Small intestine (tissue), 7 donors: ENCODE measurements around the gene SPP1. TPM values are rescaled to one million over a fixed set of nuclear protein-coding genes. Genes with fewer than 3 reads are reported as not detected.
"Not testable (repeated sequence)": the region's sequence is repeated elsewhere in the genome, so short reads cannot be mapped to it uniquely, and the experiment has no call there.

ENCODE experiments used
- DNase-seq, 2 donors: peaks; one replicate each; pipeline versions ENCODE4 v3.0.0 to v3.0.0-alpha.2; 2013
- FAIRE-seq: peaks from 2 replicates; lab custom pipeline; 2012; peaks lifted over from hg19 to GRCh38; lab: Jason Lieb, UNC
- H3K27ac ChIP-seq, 3 donors: one replicate each; pipeline ENCODE4 v1.5.1; 2013; ENCODE audit warnings: low read length in 2 of 3, mild to moderate bottlenecking in 2 of 3, control low read depth in 1 of 3, inconsistent platforms in 1 of 3, low read depth in 1 of 3, moderate library complexity in 1 of 3
- H3K27me3 ChIP-seq, 3 donors: one replicate each; pipeline ENCODE4 v1.6.1; 2013; ENCODE audit warnings: low read length in 3 of 3, inconsistent platforms in 1 of 3; ENCODE audit not compliant: control insufficient read depth in 3 of 3, insufficient read depth in 3 of 3
- H3K36me3 ChIP-seq, 3 donors: one replicate each; pipeline ENCODE4 v1.6.1; 2013; ENCODE audit warnings: low read length in 3 of 3, inconsistent platforms in 1 of 3, low read depth in 1 of 3, mild to moderate bottlenecking in 1 of 3, moderate library complexity in 1 of 3; ENCODE audit not compliant: control insufficient read depth in 3 of 3, insufficient read depth in 2 of 3
- H3K4me1 ChIP-seq, 3 donors: one replicate each; pipeline ENCODE4 v1.6.1; 2013; ENCODE audit warnings: low read length in 2 of 3, inconsistent platforms in 1 of 3, low read depth in 1 of 3, mild to moderate bottlenecking in 1 of 3, moderate library complexity in 1 of 3; ENCODE audit not compliant: control insufficient read depth in 3 of 3, insufficient read depth in 2 of 3
- H3K4me3 ChIP-seq, 3 donors: one replicate each; pipeline ENCODE4 v1.5.1; 2013; ENCODE audit warnings: low read length in 3 of 3, control low read depth in 1 of 3, inconsistent platforms in 1 of 3, low read depth in 1 of 3, mild to moderate bottlenecking in 1 of 3, moderate library complexity in 1 of 3
- H3K9me3 ChIP-seq, 2 donors: one replicate each; pipeline ENCODE4 v1.6.1; 2013; ENCODE audit warnings: low read depth in 1 of 2, low read length in 1 of 2; ENCODE audit not compliant: control insufficient read depth in 2 of 2, insufficient read depth in 1 of 2
- WGBS, 3 donors: extraction: QIAGEN DNeasy Blood & Tissue Kit; methylation state at CpG; one replicate each; pipeline ENCODE4 v1.1.7; 2013; 5-methylcytosine and 5-hydroxymethylcytosine counted together
- polyA plus RNA-seq, 4 donors: library from polyadenylated mRNA; stranded (reverse) in 3 of 4; unstranded in 1 of 4; fragments of 200-250 nt in 3 of 4; fragments of 120-200 nt in 1 of 4; gene quantifications; one replicate each; pipeline versions ENCODE4 v1.2.1 to v1.2.3, GENCODE V29; 2013
- donor health status: healthy with polysubstance abuse.
- donor health status: control.
- donor health status: control.
- donor health status: Bipolar disorder and iron deficiency.
- donor health status: healthy.

SPP1 gene
- polyA plus RNA-seq, 4 donors: 2.2 to 12.8 (median 3.5) TPM

DNA sequence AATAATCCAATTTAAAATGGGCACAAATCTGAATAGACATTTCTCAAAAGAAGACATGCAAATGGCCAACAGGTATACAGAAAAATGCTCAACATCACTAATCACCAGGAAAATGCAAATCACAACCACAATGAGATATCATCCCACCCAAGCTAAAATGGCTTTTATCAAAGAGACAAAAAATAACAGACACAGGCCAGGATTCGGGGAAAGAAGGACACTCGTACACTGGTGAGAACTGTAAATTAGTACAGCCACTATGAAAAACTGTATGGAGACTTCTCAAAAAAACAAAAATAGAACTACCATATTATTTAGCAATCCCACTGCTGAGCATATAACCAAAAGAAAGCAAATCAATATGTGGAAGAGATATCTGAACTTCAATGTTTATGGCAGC is 8.5 kb downstream of the SPP1 start:
- FAIRE-seq: no peak
- DNase-seq: no peak
- 91 to 96% (median 94%) methylated on average over 2 of the region's 2 CpGs for WGBS, 3 donors
- no peak overlapping the region for H3K4me3 ChIP-seq
- H3K9me3 ChIP-seq: no peaks in the 10 kb centered on the region
- H3K4me1 ChIP-seq: no peaks in the 10 kb centered on the region
- no peak overlapping the region for H3K27ac ChIP-seq
- H3K27me3 ChIP-seq: peaks cover 0 to 2% (median 0%) of the 10 kb centered on the region in 3 donors
- no peaks in the 10 kb centered on the region for H3K36me3 ChIP-seq

DNA sequence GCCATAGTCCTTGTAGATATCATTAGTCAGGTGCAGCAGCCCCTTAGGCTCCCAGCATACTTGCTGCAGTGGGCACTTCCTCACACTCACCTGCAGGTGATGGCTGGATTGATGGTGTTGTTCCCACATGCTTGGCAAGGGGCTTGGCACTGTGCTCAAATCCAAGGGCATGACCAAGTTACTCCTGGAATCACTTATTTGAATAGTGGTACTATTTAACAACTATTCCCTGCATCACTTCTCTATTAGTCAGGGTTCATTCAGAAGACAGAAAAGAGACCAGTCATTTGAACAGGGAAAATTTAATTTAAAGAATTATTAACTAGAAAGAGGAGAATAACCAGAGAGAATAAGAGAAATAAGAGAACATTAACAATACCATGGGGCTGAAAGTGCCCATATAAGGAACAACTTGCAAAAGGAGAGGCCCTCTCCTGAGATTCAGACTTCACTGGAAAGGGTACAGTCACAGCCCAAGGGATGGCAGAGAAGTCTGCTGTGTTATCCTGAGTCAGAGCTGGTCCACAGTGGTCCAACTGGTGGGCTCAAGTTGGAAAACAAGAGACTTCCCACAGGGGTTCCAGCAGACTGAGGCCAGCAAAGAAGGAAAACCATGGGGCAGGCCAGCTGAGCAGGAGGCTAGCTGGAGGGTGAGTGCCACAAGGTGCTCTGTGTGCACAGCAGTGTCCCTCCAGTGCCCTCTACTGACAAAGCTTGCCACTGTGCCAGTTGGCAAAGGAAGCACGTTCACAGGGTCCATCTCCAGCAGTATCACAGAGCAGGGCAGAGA is 9.8 kb downstream of the SPP1 start:
- Histone ChIP-seq H3K9me3 (no peaks in the 10 kb centered on the region), H3K27ac (no peak overlapping the region), H3K4me1 (no peaks in the 10 kb centered on the region), H3K27me3 (no peaks in the 10 kb centered on the region), H3K36me3 (no peaks in the 10 kb centered on the region), H3K4me3 (no peak overlapping the region)
- DNase-seq (peak; percentile 35 to 63), FAIRE-seq (no peak)
- 0 to 5% (median 4%) methylated on average over 1 of the region's 1 CpG for WGBS, 3 donors

DNA sequence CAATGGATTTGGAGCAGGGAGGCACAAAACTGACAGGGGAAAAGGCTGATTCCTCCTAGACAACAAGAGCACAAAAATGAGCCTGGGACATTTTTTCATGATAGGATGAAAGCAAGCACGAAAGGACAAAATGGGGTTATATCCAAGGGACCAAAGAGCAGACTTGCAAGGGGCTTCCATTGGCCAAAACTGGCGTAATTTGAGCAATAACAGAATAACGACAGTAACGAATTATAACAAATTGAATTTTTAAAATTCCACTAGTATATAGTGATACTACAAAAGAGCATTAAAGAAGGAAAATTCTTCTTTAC is 10.3 kb downstream of the SPP1 start:
- FAIRE-seq: no peak
- H3K27me3 ChIP-seq: no peaks in the 10 kb centered on the region
- 56 to 78% (median 59%) methylated on average over 4 of the region's 4 CpGs for WGBS, 3 donors
- no peak overlapping the region for H3K4me3 ChIP-seq
- no peaks in the 10 kb centered on the region for H3K36me3 ChIP-seq
- no peaks in the 10 kb centered on the region for H3K9me3 ChIP-seq
- H3K27ac ChIP-seq: no peak overlapping the region
- DNase-seq: no peak
- no peaks in the 10 kb centered on the region for H3K4me1 ChIP-seq

GRCh38 chr4:87986508-87986907 is 11.0 kb downstream of the SPP1 start:
- Histone ChIP-seq H3K4me3 (no peak overlapping the region), H3K27me3 (no peaks in the 10 kb centered on the region), H3K36me3 (no peaks in the 10 kb centered on the region), H3K9me3 (no peaks in the 10 kb centered on the region), H3K4me1 (no peaks in the 10 kb centered on the region), H3K27ac (no peak overlapping the region)
- 86 to 91% (median 89%) methylated on average over 9 of the region's 9 CpGs for WGBS, 3 donors
- DNase-seq: no peak
- FAIRE-seq: no peak

DNA sequence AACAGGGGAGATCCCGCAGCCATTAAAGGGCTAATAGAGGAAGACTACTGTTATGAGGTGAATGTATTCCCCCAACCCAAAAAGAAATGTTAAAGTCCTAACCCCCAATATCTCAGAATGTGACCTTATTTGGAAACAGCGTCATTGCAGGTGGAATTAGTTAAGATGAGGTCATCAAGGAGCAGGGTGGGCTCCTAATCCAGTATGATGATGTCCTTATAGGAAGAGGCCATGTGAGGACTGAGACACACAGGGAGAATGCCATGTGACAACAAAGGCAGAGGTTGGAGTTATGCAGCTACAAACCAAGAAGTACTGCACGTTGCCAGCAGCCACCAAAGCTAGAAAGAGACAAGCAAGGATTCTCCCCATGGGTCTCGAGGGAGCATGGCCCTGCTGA is 14.3 kb downstream of the SPP1 start:
- Histone ChIP-seq H3K36me3 (no peaks in the 10 kb centered on the region), H3K9me3 (no peaks in the 10 kb centered on the region), H3K27me3 (no peaks in the 10 kb centered on the region), H3K4me1 (no peaks in the 10 kb centered on the region), H3K27ac (no peak overlapping the region), H3K4me3 (no peak overlapping the region)
- no peak for FAIRE-seq
- 82 to 95% (median 87%) methylated on average over 4 of the region's 4 CpGs for WGBS, 3 donors
- no peak for DNase-seq

GRCh38 chr4:87995435-87995834 is 19.9 kb downstream of the SPP1 start:
- FAIRE-seq: no peak
- no peaks in the 10 kb centered on the region for H3K9me3 ChIP-seq
- 78 to 80% (median 79%) methylated on average over 3 of the region's 3 CpGs for WGBS, 3 donors

DNA sequence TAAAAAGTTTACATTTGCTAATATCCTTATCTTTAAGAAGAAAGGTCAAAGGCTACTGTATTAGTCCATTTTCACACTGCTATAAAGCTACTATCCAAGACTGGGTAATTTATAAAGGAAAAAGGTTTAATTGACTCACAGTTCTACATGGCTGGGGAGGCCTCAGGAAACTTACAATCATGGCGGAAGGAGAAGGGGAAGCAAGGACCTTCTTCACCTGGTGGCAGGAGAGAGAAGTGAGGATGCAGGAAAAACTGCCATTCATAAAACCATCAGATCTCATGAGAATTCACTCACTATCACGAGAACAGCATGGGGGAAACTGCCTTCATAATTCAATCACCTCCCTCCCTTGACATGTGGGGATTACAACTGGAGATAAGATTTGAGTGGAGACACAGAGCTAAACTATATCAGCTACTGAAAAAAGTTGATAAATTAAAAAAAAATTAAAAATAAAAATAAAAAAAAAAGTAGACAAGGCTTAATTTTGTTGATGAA is 23.7 kb downstream of the SPP1 start:
- H3K36me3 ChIP-seq, H3K27me3 ChIP-seq, H3K4me1 ChIP-seq, FAIRE-seq, H3K27ac ChIP-seq, DNase-seq, H3K9me3 ChIP-seq, H3K4me3 ChIP-seq: not testable (repeated sequence)
- 87 to 92% (median 88%) methylated on average over 2 of the region's 2 CpGs for WGBS, 3 donors

More at GRCh38 chr4:87995435-87995834, 19.9 kb downstream of the SPP1 start:
- Histone ChIP-seq H3K4me3 (no peak overlapping the region), H3K27me3 (no peaks in the 10 kb centered on the region), H3K4me1 (no peaks in the 10 kb centered on the region), H3K36me3 (no peaks in the 10 kb centered on the region), H3K27ac (no peak overlapping the region)
- no peak for DNase-seq

- Histone ChIP-seq H3K4me3 (no peak overlapping the region), H3K36me3 (no peaks in the 10 kb centered on the region), H3K27ac (no peak overlapping the region), H3K4me1 (no peaks in the 10 kb centered on the region), H3K9me3 (no peaks in the 10 kb centered on the region), H3K27me3 (peaks cover 0 to 9% (median 0%) of the 10 kb centered on the region in 3 donors)
- FAIRE-seq (no peak), DNase-seq (no peak)
- WGBS, 3 donors: 59 to 80% (median 74%) methylated on average over 3 of the region's 3 CpGs
These were observed 26.4 kb downstream of the SPP1 start for GRCh38 chr4:88001871-88002270.
